K562 (cell line): ENCODE measurements around the gene BRME1. TPM values are rescaled to one million over a fixed set of nuclear protein-coding genes. Genes with fewer than 3 reads are reported as not detected.
A peak's percentile ranks its signal among the peaks of the same experiment; 100 is the strongest.

Source experiments
- ATAC-seq: fragments of 200-7000 bp; cut with Tn5 transposase; 3 replicates; pipeline ENCODE4 v1.9.1; 2020; ENCODE audit warnings: moderate library complexity
- BruUV-seq: library from RNA; stranded (reverse); fragments of 400-500 nt; replicated peaks from 2 replicates; lab custom pipeline; 2021; lab: Mats Ljungman, UMichigan
- CTCF ChIA-PET: fragments of 300-600 bp; formaldehyde crosslinking; extraction: SDS; loops from one replicate; lab custom pipeline; 2021; ENCODE audit warnings: low intra/inter-chr PET ratio; lab: Yijun Ruan, JAX
- POLR2A ChIA-PET: fragments of 300-600, 350-650 bp; sonication (Branson Sonifier 250); formaldehyde crosslinking; extraction: SDS; loops from one replicate; lab custom pipeline; 2021; ENCODE audit warnings: antibody characterized with exemption, inconsistent platforms; lab: Yijun Ruan, JAX
- DNase-seq, 4 experiments: peaks; one replicate each; pipeline versions ENCODE4 v3.0.0 to v3.0.0-alpha.2; 2011 to 2018; ENCODE audit warnings: low spot score in 3 of 4, mixed read lengths in 3 of 4; ENCODE audit errors: extremely low read depth in 1 of 4
- FAIRE-seq: peaks from 2 replicates; lab custom pipeline; 2011; peaks lifted over from hg19 to GRCh38; lab: Jason Lieb, UNC
- H2AFZ ChIP-seq: 2 replicates; pipeline ENCODE4 v1.6.0; 2011; ENCODE audit warnings: low read depth, low read length, control low read depth, inconsistent platforms
- H3K27ac ChIP-seq: fragments of 200-600 bp; 3 replicates; pipeline ENCODE4 v1.8.0; 2011; ENCODE audit warnings: low read depth, mild to moderate bottlenecking, control low read depth, inconsistent platforms, low read length, moderate library complexity, mixed read lengths; ENCODE audit errors: extremely low read depth
- H3K27me3 ChIP-seq, 2 experiments: fragments of 300-600 bp in 1 of 2; 2 replicates in 1 of 2; 3 replicates in 1 of 2; pipeline versions ENCODE4 v1.6.0 to v1.8.0; 2011; ENCODE audit warnings: inconsistent platforms in 2 of 2, low read length in 2 of 2, mild to moderate bottlenecking in 1 of 2, mixed read lengths in 1 of 2, moderate library complexity in 1 of 2; ENCODE audit not compliant: control insufficient read depth in 2 of 2, insufficient read depth in 2 of 2
- H3K36me3 ChIP-seq: fragments of 300-600 bp; 3 replicates; pipeline ENCODE4 v1.8.0; 2011; ENCODE audit warnings: mild to moderate bottlenecking, low read length, inconsistent platforms; ENCODE audit not compliant: control insufficient read depth, insufficient read depth
- H3K4me1 ChIP-seq, 2 experiments: fragments of 200-600 bp in 1 of 2; replicated peaks in 1 of 2; 2 replicates in 1 of 2; 3 replicates in 1 of 2; pipeline versions ENCODE4 v1.5.1 to v1.8.0; 2011; ENCODE audit warnings: inconsistent platforms in 2 of 2, low read length in 2 of 2, mild to moderate bottlenecking in 1 of 2, mixed read lengths in 1 of 2, moderate library complexity in 1 of 2; ENCODE audit not compliant: control insufficient read depth in 2 of 2, insufficient read depth in 2 of 2
- H3K4me2 ChIP-seq: 2 replicates; pipeline ENCODE4 v1.6.1; 2011; ENCODE audit warnings: low read length, control low read depth, inconsistent platforms, mixed read lengths; ENCODE audit not compliant: insufficient read depth
- H3K4me3 ChIP-seq: fragments of 200-600 bp; sonication (generic), shearing (Covaris generic); 2 replicates; pipeline ENCODE4 v1.5.1; 2016; ENCODE audit warnings: control low read depth, inconsistent platforms
- H3K79me2 ChIP-seq: fragments of 200-600 bp; 3 replicates; pipeline ENCODE4 v1.8.0; 2011; ENCODE audit warnings: low read length, inconsistent platforms; ENCODE audit not compliant: control insufficient read depth, insufficient read depth
- H3K9ac ChIP-seq, 2 experiments: 2 replicates each; pipeline versions ENCODE4 v1.6.0 to v1.6.1; 2011; ENCODE audit warnings: low read depth in 2 of 2, low read length in 2 of 2, control low read depth in 1 of 2, inconsistent platforms in 1 of 2, mild to moderate bottlenecking in 1 of 2, mixed read lengths in 1 of 2; ENCODE audit not compliant: insufficient read depth in 1 of 2
- H3K9me1 ChIP-seq: one replicate; pipeline ENCODE4 v1.6.0; 2011; ENCODE audit warnings: inconsistent platforms, mild to moderate bottlenecking, low read length, moderate library complexity; ENCODE audit not compliant: control insufficient read depth, insufficient read depth
- H3K9me3 ChIP-seq: replicated peaks from 2 replicates; pipeline ENCODE4 v1.5.1; 2011; ENCODE audit warnings: low read depth, low read length, inconsistent platforms; ENCODE audit not compliant: control insufficient read depth, insufficient read depth
- H4K20me1 ChIP-seq: replicated peaks from 2 replicates; pipeline ENCODE4 v1.6.1; 2011; ENCODE audit warnings: low read length, inconsistent platforms, mixed read lengths; ENCODE audit not compliant: control insufficient read depth, insufficient read depth
- E2F6 ChIP-seq, 2 experiments: IDR thresholded peaks; 2 replicates each; pipeline ENCODE4 v1.6.1; 2011; ENCODE audit warnings: borderline replicate concordance in 1 of 2, control low read depth in 1 of 2, low read depth in 1 of 2, low read length in 1 of 2, mild to moderate bottlenecking in 1 of 2, mixed read lengths in 1 of 2, moderate library complexity in 1 of 2; ENCODE audit not compliant: insufficient read depth in 1 of 2, insufficient read length in 1 of 2, poor library complexity in 1 of 2, severe bottlenecking in 1 of 2; ENCODE audit errors: extremely low read depth in 1 of 2
- NR4A1 ChIP-seq, 2 experiments: fragments of 250-450 bp in 1 of 2; fragments of 450-650 bp in 1 of 2; sonication (Bioruptor Pico) in 1 of 2; IDR thresholded peaks; 2 replicates each; pipeline versions ENCODE4 v1.4.0 to v1.6.1; 2016 to 2020; ENCODE audit warnings: mild to moderate bottlenecking in 2 of 2, missing compliant biosample characterization in 1 of 2, missing genetic modification characterization in 1 of 2, moderate library complexity in 1 of 2
- ZBTB1 ChIP-seq: sonication (generic); formaldehyde crosslinking; IDR thresholded peaks from 2 replicates; pipeline ENCODE4 v1.8.1; 2023; ENCODE audit warnings: missing genetic modification reagents, low read depth, mild to moderate bottlenecking, borderline replicate concordance
- ZFP36 ChIP-seq: fragments of 150-350 bp; IDR thresholded peaks from 2 replicates; pipeline ENCODE4 v1.6.1; 2018; ENCODE audit warnings: low read length, low read depth; ENCODE audit not compliant: partially characterized antibody
- WGBS: fragments of 100-300 bp; shearing (Covaris generic); methylation state at CpG from one replicate; pipeline ENCODE4 v1.1.6; 2016; ENCODE audit warnings: low coverage, mixed read lengths; ENCODE audit not compliant: insufficient coverage; ENCODE audit errors: missing lambda C conversion rate; 5-methylcytosine and 5-hydroxymethylcytosine counted together
- in situ Hi-C: fragments of 300-500 bp; cut with MboI; formaldehyde crosslinking; loops from 4 replicates; pipeline ENCODE4 v1.15.0; 2018; ENCODE audit warnings: inconsistent platforms, mixed read lengths
- intact Hi-C: fragments of 100-400 bp; cut with micrococcal nuclease; formaldehyde crosslinking; loops from 2 replicates; pipeline ENCODE4 v1.14.2; 2022
- polyA plus RNA-seq, 8 experiments: library from polyadenylated mRNA; depleted of rRNA in 4 of 8; stranded (reverse) in 5 of 8; unstranded in 3 of 8; fragments of >200 nt; fragmentation: Nextera tagmentation in 2 of 8; fragmentation: Illumina TruSeq in 1 of 8; extraction: Ambion mirVana in 2 of 8; extraction: Trizol in 1 of 8; gene quantifications; 2 replicates each; pipeline versions ENCODE4 v1.2.1 to v1.2.3, GENCODE V29; 2011 to 2014; ENCODE audit warnings: inconsistent platforms in 1 of 8, missing spikeins in 1 of 8
- total RNA-seq, 7 experiments: library from RNA; depleted of rRNA in 6 of 7; stranded (reverse); fragments of >200 nt in 6 of 7; fragmentation: Illumina TruSeq in 2 of 7; extraction: Trizol in 2 of 7; gene quantifications; 2 replicates each; pipeline versions ENCODE4 v1.2.1 to v1.2.3, GENCODE V29; 2011 to 2021; ENCODE audit warnings: low replicate concordance in 1 of 7

Gene BRME1
- total and polyA plus RNA-seq, 9 of the 15 experiments (the other 6 are each of a cell fraction or from before 2014, with no cell fraction given) = 0.75 to 6.1 (median 3.6) TPM

- H3K9me3 ChIP-seq = no peaks in the 10 kb centered on the region
- no peaks in the 10 kb centered on the region for H3K36me3 ChIP-seq
- BruUV-seq = no TSS peak
- CTCF ChIA-PET = interaction anchor here (1.9 kb wide), 1 partner anchor 76 kb away, joined by 25 read pairs; no protein-coding TSS in a partner anchor
- peaks cover 2% of the 10 kb centered on the region; the same call in 1 of the 2 replicates for H4K20me1 ChIP-seq
- H3K4me1 ChIP-seq = peaks cover 11 to 26% of the 10 kb centered on the region in 2 experiments
- H3K79me2 ChIP-seq = no peaks in the 10 kb centered on the region
- intact Hi-C loops = loop anchor here (5.0 kb wide), 1 partner anchor 34 kb away; no protein-coding TSS in a partner anchor
- peak overlapping the region; percentile 73 for H3K4me2 ChIP-seq
- no peaks in the 10 kb centered on the region for H3K9me1 ChIP-seq
- FAIRE-seq = peak; percentile 55
- peak overlapping the region; percentile 33; the same call in 1 of the 2 replicates for H3K4me3 ChIP-seq
- H2AFZ ChIP-seq = peak overlapping the region; percentile 83
- POLR2A ChIA-PET = interaction anchor here (0.7 to 1.1 kb wide), 3 partner anchors 78 to 246 kb away, joined by 3 read pairs; no protein-coding TSS in a partner anchor
- peak; percentile 3; the same call in 2 of the 3 replicates for ATAC-seq
- WGBS = 42% methylated on average over 11 of the region's 11 CpGs
- peak overlapping the region; percentile 70 to 90; a peak in 3 of 4 replicates for H3K9ac ChIP-seq
- peak overlapping the region; percentile 63 for H3K27ac ChIP-seq
- DNase-seq = no peak
- TF ChIP-seq E2F6 (IDR thresholded peaks at IDR 0.05; ENCODE audit: borderline replicate concordance in 1 of 2, extremely low read depth in 1 of 2, insufficient read depth in 1 of 2, insufficient read length in 1 of 2, low read depth in 1 of 2, low read length in 1 of 2, poor library complexity in 1 of 2, severe bottlenecking in 1 of 2) (peak in 1 of 2 experiments; percentile 15), NR4A1 (CRISPR knock-in tag; IDR thresholded peaks at IDR 0.05) (no peak), NR4A1 (tag; IDR thresholded peaks at IDR 0.05) (0 out of 2 replicates have a peak, but pooled peaks have one; percentile 18), ZFP36 (no peak), ZBTB1 (CRISPR knock-in tag) (0 out of 2 replicates have a peak, but pooled peaks have one; percentile 32)
- peaks cover 8 to 14% of the 10 kb centered on the region in 2 experiments; a peak in 4 of 5 replicates for H3K27me3 ChIP-seq
- in situ Hi-C loops = loop anchor here (5.0 kb wide), 2 partner anchors 74 to 254 kb away; no protein-coding TSS in a partner anchor
These were observed 44.6 kb downstream of the BRME1 start for GRCh38 chr19:13861392-13861713.
